NOMO-1 treated with dmso at 0.1 percent for 144 hours (cell line): ENCODE results near the gene FLT3LG.

Experiments used
- DNase-seq: peaks from one replicate; lab custom pipeline; 2025; ENCODE audit not compliant: unreplicated experiment; lab: John Stamatoyannopoulos, UW

Gene FLT3LG

DNA sequence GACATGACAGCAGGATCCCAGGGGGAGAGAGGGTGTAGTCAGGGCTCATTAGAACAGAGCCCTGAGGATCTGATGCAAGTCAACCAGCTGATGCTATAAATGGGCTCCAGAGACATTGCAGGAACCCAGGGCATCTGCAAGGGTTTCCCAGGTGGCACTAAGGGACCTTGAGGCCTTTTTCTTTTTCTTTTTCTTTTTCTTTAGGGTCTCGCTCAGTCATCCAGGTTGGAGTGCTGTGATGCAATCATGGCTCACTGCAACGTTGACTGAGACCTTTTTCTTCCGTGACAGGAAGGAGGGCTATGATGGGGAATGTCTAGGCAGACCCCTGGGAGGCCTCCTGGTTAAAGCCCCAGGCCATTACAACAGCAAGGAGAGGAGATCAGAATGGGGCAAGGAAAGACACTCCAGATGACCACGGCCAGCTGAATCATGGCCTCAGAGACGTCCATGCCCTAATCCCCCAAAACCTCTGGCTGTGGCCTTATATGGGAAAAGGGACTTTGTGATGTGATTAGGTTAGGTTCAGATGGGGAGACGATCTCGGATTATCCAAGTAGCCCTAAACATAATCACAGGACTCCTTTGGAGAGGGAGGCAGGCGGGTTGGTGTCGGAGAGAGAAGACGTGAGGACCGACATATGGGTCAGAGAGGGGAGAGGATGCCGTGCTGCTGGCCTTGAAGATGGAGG is 33.9 kb downstream of the FLT3LG start:
- no peak for DNase-seq

GRCh38 chr19:49512970-49513745 is 39.1 kb downstream of the FLT3LG start:
- no peak for DNase-seq

DNA sequence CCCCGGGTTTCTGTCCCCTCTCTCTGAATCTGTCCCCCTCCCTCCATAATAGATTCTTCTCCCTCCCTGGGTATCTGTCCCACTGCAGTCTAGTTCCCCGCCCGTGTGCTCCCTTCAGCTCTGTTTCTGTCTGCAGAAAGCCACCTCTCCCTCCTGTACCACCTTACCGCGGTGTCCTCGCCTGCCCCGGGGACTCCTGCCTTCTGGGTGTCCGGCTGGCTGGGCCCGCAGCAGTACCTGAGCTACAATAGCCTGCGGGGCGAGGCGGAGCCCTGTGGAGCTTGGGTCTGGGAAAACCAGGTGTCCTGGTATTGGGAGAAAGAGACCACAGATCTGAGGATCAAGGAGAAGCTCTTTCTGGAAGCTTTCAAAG is 39.7 kb downstream of the FLT3LG start:
- no peak for DNase-seq

DNA sequence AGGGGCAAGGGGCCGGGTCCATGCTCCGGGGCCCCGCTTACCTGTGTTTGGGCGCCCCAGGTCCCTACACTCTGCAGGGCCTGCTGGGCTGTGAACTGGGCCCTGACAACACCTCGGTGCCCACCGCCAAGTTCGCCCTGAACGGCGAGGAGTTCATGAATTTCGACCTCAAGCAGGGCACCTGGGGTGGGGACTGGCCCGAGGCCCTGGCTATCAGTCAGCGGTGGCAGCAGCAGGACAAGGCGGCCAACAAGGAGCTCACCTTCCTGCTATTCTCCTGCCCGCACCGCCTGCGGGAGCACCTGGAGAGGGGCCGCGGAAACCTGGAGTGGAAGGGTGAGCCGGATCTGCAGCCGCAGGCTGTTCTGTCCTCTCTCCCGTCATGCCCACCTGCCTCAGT is 40.1 kb downstream of the FLT3LG start:
- no peak for DNase-seq

DNA sequence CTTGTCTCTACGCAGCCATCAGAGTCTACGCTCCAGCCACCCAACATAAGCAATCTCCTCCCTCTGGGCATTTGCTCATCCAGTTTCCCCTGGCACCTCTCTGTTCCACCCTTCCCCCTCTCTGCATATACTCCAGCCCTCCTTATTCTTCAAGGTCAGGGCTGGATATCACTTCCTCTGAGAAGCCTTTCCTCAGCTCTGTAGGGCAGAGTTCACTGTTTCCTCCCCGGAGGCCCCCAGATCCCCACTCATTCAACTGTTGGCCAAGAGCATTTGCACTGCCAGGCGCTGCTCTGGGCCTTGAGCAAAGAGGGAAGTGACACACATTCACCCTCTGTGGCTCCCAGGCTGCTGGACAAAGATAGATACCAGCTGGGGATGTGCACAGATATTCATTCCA is 41.8 kb downstream of the FLT3LG start:
- DNase-seq, result peak; percentile 95

GRCh38 chr19:49518033-49518432 is 44.0 kb downstream of the FLT3LG start:
- DNase-seq, result no peak

DNA sequence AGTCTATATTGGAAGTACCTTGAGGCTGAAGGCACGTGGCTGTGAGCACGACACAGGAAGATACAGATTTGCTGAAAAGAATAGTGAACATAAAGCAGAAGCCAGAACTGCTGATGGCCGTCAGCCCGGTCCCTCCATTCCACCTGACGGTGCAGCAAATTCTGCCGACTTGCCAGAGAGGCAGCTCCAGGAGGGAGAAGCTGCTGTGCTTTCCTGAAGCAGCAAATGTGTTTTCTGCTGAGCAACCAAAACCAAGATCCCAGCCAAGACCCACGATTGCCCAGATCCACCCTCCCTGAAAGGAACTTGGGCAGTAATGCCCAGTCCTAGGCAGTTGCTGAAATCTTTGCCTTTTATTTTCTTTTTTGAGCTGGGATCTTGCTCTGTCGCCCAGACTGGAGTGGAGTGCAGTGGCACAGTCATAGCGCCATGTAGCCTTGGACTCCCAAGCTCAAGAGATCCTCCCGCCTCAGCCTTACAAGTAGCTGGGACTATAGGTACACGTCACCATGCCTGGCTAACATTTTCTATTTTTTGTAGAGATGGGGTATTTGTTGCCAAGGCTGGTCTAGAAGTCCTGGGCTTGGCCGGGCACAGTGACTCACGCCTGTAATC is 46.8 kb downstream of the FLT3LG start:
- DNase-seq, result no peak

DNA sequence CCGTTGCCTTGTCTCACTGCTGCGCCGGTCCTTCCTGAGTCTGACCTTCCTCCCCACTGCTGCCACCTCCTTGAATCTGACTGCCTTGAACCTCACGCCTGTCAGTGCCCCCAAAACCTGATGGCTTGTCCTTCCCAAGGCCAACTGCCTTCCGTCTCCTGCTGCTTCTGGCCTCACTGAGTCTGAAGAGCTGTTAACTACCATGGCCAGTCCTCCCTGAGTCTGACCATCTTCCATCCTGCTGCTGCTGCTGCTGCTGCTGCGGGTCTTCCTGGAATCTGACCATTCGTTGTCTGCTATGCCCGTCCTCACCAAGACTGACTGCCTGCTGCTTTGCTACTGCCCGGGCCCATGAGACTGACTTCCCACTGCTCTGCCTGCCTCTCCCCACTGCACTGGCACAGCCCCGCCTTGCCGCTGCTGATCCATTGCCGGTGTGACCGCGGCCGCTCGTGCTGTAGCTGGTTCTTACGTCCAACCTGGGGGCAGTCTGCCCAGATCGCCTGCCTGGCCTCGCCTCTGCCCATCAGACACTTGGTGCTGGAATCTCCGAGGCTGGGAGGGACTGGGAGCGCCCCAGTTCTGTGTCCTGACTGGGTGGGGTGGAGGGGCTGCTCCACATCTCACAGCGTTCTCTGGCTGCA is 50.9 kb downstream of the FLT3LG start:
- DNase-seq, result no peak

GRCh38 chr19:49528211-49528771 is 54.3 kb downstream of the FLT3LG start:
- no peak for DNase-seq

- no peak for DNase-seq
Observed at GRCh38 chr19:49530708-49531107, 56.7 kb downstream of the FLT3LG start.

GRCh38 chr19:49533551-49534488 is 59.8 kb downstream of the FLT3LG start:
- peak; percentile 21 for DNase-seq

DNA sequence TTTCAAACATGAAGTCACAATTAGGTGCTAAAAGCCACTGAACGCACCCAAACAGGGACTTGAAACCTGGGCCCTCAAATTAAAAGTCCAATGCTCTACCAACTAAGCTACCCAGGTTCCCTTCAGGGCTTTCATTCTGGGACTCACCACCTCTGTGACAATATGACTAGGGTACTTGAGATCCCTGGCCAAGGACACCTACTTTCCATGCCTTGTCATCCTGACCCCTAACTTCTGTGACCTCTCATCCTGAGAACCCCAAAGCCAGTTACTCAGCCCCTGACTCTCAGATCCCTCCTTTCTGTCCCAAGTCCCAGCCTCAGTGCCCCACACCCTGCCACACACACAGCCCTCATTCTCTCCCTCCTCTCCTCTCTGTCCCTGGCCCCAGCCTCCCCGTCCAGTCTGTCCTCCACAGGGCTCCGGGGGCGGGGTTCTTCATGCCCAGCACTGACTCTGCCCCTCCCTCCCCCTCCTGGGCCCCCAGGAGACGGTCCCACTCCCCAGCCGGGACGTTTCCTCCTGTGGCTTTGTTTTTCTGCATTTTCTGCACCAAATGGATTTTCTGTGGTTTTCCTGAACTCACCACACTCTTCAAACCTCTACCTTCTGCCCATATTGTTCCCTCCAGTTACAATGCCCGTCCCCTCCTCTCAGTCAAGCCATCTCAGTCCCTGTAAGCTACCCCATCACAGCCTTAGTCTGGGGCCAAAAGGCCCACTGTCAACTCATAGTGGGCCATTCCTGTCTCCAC is 60.8 kb downstream of the FLT3LG start:
- no peak for DNase-seq
